HG03460 (cell line): ENCODE measurements around the gene TMEM82.

ENCODE experiments used
- ATAC-seq: cut with Tn5 transposase; IDR thresholded peaks from one replicate; pipeline ENCODE4 v1.9.1; 2021; ENCODE audit not compliant: unreplicated experiment

Gene TMEM82

GRCh38 chr1:15719381-15720120 is 22.7 kb upstream of the TMEM82 start:
- ATAC-seq, result no peak

- no peak for ATAC-seq
Measured at GRCh38 chr1:15720861-15721260, 21.4 kb upstream of the TMEM82 start.

- ATAC-seq, result no peak
Measured at GRCh38 chr1:15722411-15722810, 19.9 kb upstream of the TMEM82 start.

- ATAC-seq, result no peak
Measured at GRCh38 chr1:15722836-15723532, 19.3 kb upstream of the TMEM82 start.

GRCh38 chr1:15723631-15724246 is 18.6 kb upstream of the TMEM82 start:
- ATAC-seq, result no peak

- ATAC-seq, result no peak
Measured at GRCh38 chr1:15724949-15725880, 17.1 kb upstream of the TMEM82 start.

- ATAC-seq, result no peak
Measured at GRCh38 chr1:15726508-15726907, 15.8 kb upstream of the TMEM82 start.

- no peak for ATAC-seq
Measured at GRCh38 chr1:15727021-15727420, 15.3 kb upstream of the TMEM82 start.

- no peak for ATAC-seq
Measured at GRCh38 chr1:15727424-15727823, 14.9 kb upstream of the TMEM82 start.

GRCh38 chr1:15727866-15728534 is 14.3 kb upstream of the TMEM82 start:
- no peak for ATAC-seq

GRCh38 chr1:15728937-15729657 is 13.2 kb upstream of the TMEM82 start:
- ATAC-seq, result no peak

GRCh38 chr1:15730423-15730822 is 11.9 kb upstream of the TMEM82 start:
- ATAC-seq, result no peak

- no peak for ATAC-seq
Measured at GRCh38 chr1:15730936-15731335, 11.4 kb upstream of the TMEM82 start.

GRCh38 chr1:15731735-15732685 is 10.3 kb upstream of the TMEM82 start:
- no peak for ATAC-seq

GRCh38 chr1:15732686-15733081 is 9.6 kb upstream of the TMEM82 start:
- ATAC-seq, result no peak

- ATAC-seq, result no peak
Measured at GRCh38 chr1:15733218-15733725, 9.0 kb upstream of the TMEM82 start.

GRCh38 chr1:15733726-15734226 is 8.5 kb upstream of the TMEM82 start:
- no peak for ATAC-seq

GRCh38 chr1:15734296-15734695 is 8.0 kb upstream of the TMEM82 start:
- no peak for ATAC-seq
